ENCODE data around the gene KIAA0930. TPM values are rescaled to one million over a fixed set of nuclear protein-coding genes. Genes with fewer than 3 reads are reported as not detected.

Gene KIAA0930
- total RNA-seq, 2 donors from 2014 or later = 48.5 to 74.0 TPM

DNA sequence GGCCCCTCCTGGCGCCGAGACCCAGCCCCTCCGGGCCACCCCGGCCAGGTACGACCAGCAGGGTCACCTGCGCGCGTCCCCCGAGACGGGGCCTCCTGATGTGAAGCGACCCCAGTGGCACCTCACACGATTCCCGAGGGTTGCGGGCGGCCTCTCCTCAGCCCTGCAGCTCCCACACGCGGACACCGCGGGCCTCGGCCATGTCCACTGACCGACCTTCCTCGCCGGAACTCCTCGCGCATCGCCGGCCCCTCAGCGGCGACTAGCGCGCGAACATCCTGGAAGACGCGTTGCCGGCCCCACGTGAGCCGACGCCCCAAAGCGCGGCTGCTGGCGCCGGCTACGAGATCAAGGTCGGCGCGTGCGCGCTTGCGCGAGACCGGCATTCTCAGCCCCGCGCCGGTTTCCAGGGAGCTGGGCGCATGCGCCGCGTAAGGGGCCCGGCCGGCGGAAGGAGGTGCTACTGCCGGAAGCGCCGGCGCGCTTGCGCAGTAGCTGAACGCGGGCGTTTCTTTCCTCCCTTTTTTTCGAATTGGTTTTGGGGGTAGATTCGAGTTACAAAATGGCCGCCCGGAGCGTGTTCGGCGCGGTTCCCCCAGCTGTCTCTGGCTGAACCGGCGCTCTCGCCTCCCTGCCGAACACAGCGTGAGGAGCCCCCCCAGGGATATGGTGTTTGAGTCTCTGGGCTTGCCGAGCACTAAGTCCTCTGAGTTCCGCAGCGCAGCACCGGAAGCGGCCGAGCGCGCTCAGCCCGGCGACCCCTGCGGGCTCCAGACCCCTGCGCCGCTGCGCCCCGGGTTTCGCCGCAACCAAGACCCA, 77.0 kb downstream of the KIAA0930 start, which contains the start of gene NUP50:
Gene NUP50 (plus strand): TSS at position 475 of the 819 bp plus-strand sequence. CDS start 4,253 bp downstream, outside the sequence.
- peak; percentile 99 for DNase-seq (ENCODE audit: low spot score)
- intact Hi-C loops (cut with DNase I) = no loop called here

DNA sequence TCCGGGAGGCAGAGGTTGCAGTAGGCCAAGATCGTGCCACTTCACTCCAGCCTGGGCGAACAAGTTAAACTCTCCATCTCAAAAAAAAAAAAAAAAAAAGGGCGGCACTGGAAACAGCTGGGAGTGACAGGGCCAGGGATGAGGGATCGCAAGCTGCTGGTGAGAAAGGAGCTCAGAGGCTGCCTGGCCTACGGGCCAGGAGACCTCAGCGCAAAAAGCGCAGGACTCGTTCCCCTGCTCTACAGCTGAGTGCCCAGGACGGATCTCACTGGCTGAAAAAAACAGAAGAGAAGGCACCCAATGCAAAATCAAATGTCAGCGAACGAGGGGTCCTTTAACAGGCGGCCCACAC, 77.6 kb downstream of the KIAA0930 start:
- intact Hi-C loops (cut with DNase I) = no loop called here
- DNase-seq (ENCODE audit: low spot score) = no peak

DNA sequence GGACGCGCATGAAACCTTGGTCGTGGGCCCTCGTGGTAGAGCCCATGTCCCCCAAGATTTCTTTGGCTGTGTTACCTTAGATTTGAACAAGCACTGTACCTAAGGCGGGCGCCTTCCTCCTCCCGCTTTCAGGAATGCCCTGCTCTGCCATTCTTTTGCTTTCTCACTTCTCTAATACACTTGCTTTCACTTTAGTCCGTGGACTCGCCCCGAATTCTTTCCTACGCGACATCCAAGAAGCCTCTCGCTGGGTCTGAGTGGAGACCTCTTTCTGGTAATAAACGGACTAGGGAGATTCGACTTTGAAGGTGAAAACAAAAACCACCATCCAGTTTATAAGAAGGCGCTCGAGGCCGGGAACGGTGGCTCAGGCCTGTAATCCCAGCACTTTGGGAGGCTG, 78.2 kb downstream of the KIAA0930 start:
- intact Hi-C loops (cut with DNase I) = no loop called here

DNA sequence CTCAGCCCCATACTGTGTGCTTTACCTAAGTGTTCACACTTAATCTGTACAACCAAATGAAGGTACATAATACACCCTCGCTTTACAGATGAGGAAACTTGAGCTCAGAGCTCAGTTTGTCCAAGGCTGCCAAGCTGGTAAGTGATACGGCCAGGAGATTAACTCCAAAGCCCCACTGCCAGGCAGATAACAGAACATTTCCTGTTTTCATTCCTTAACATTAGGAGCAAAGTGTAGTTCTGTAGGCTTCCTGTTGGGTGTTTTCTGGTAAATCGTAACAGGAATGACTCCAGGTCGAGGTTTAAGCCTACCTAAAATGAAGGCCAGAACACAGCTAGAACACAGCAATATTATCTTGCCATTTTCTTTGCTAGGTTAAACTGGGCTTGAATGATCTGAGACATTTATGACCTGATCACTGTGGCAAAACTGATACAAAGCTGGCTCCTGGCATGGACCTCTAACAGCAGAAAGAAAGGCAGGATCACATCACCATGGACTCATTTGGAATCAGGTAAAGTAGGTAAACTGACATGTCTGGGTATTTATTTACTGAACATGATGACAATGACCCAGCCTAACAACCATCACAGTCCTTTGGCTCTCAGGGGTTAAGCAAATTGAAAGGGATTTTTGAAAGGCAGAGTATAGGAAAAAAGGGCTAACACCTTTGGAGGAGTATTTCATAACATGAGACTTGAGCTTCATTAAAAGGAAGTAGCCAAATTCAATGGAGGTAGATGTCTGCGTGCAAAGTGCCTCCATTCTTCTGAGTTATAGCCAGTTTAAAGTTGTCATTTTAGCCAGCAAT, 80.8 kb downstream of the KIAA0930 start:
- intact Hi-C loops (cut with DNase I) = no loop called here
- DNase-seq (ENCODE audit: low spot score) = no peak

More for the DNA sequence above, 78.2 kb downstream of the KIAA0930 start:
- DNase-seq (ENCODE audit: low spot score) = no peak

DNA sequence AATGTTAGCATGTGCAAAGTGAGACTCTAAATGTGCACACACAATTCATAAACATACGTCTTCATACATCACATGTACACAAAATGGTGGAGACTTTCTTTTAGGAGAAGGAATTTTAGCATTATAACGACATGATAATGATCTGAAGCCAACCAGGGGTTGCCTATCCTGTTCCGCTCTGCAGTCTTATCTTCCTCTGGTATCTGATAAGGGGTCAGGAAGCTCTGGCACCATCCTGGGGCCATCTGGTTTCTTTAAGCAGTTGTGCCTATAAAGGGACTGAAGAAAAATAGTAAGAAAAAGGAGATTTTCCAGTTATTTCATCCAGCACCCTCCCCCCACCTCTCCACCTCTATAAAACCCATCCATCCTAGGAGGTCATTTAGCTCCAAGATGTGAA, 82.8 kb downstream of the KIAA0930 start:
- DNase-seq (ENCODE audit: low spot score) = no peak
- intact Hi-C loops (cut with DNase I) = no loop called here

DNA sequence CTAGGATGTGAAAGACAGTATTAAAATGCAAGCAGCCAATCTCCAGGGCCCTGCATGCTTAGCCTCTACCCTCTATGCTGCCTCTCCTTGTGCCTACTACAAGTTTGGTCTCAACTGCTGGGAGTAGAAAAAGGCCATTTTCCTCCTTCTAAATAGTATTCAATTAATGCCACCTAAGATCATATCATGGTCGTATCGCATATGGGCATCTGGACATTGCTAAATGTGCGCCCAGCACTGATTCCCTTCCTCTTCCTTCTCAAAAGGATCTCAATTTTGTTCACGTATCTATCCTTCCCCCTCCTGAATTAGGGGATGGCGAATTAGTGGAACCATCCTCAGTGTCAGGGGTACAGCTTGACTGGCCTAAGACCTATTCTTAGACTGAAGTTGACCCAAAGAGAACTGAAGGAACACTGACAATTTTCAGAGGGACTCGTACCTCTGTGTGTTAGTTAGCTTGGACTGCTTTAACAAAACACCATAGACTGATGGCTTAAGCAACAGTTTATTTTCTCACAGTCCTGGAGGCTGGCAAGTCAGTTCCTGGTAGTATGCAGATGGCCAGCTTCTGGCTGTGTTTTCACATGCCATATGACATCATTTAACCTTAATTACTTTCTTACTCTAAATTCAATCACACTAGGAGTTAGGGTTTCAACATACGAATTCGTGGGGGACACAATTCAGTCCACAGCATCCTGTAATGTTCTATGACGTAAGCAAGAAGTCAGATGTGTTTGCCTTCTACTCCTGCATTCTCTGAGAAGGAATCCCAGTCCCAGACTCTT, 85.4 kb downstream of the KIAA0930 start:
- no peak for DNase-seq (ENCODE audit: low spot score)
- intact Hi-C loops (cut with DNase I) = no loop called here

DNA sequence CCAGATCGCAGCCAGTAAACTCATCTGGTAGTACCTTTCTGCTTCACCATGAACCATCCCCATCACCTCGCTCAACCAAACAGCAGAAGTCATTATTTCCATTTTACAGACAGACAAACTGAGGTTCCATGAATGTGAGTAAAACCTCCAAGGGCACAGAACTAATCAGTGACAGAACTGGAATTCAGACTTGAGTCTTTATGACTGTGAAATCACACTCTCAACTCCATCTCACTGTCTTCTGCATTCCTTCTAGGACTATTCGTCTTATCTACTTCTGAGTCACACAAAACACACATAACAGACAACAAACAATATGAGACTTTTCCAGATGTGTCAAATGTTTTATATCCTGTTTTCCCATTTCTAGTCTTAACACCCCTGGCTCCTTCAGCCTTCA, 86.3 kb downstream of the KIAA0930 start:
- intact Hi-C loops (cut with DNase I) = no loop called here
- DNase-seq (ENCODE audit: low spot score) = no peak

DNA sequence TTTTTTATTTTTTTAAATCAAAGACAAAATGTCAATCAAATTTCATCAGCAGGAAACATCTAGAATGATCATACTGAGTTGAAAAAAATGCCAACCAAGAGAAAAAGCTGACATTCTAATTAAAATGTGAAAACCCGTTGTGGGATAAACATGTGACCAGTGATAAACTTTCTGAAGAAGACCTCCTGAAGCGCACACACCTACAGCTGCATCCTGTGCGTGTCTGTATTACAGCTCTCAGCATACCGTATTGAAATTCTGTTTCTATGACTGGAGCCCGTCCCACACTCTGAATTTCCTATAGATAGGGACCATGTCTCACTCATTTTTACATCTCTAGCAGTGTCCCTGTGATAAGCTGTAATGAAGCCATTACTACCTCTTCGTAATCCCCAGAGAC, 89.2 kb downstream of the KIAA0930 start:
- no peak for DNase-seq (ENCODE audit: low spot score)
- intact Hi-C loops (cut with DNase I) = no loop called here

DNA sequence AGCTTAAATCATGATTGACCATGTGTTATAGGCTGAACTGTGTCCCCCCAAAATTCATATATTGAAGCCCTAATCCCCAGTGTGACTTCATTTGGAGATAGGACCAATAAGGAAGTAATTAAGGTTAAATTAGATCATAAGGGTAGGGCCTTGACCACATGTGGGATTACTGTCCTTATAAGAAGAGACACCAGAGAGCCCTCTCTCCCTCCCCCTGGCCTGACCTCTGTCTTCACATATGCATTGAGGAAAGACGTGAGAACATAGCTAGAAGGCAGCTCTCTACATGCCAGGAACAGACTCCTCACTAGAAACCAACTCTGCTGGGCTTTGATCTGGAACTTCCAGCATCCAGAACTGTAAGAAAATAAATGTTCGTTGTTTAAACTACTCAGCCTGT, 90.6 kb downstream of the KIAA0930 start:
- no peak for DNase-seq (ENCODE audit: low spot score)
- intact Hi-C loops (cut with DNase I) = no loop called here

DNA sequence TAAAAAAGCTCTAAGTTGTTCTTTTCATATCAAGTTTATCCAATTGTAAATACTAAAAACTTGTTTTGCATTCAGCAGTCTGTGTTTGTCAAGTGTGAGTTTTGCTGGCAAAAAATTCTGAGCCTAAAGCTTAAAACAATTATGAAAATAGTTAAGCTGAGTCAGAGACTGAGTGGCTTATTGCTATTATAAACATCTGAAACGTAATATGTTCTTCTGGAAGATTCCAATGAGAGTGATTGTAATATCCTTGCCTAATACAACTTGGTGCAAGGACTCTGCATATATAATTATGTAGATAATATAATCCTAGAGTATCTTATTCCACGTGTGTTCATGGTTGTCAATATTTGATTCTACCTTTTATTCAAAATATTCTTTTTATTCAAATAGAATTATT, 91.0 kb downstream of the KIAA0930 start:
- no peak for DNase-seq (ENCODE audit: low spot score)
- intact Hi-C loops (cut with DNase I) = no loop called here

DNA sequence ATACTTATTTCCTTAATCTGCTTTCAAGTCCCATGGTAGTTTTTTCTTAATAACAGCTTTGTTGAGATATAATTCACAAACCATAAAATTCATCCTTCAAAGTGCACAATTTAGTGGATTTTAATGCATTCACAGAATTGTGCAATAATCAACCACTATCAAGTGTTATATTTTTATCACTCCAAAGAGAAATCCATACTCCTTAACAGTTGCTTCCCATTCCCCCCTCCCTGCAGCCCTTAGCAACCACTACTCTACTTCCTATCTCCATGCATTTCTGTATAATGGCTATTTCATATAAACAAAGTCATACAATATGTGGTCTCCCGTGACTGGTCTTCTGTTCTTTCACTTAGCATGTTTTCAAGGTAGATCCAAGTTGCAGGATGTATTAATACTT, 95.8 kb downstream of the KIAA0930 start:
- intact Hi-C loops (cut with DNase I) = no loop called here
- no peak for DNase-seq (ENCODE audit: low spot score)

DNA sequence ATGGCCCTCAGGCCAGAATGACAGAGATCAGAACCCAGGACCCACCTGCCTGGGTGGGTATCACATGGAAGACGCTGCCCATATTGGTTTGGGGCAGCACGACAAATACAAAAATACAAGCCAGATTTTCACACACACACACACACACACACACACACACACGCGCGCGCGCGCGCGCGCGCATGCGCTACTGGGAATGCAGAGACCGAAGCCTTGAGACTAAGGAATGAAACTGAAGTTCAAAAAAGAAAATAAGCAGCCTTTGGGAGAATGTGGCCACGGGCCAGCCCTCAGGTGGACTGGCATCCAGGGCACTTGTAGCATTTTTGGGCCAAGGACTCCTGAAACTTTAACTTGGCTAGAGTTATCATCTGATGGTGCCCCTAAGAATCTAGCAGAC, 98.3 kb downstream of the KIAA0930 start:
- no peak for DNase-seq (ENCODE audit: low spot score)
- intact Hi-C loops (cut with DNase I) = no loop called here

Small RNA genes within 50 kb of the gene (microRNA-seq; reads per million reads assigned to microRNA genes)
- 7.1 to 16.7 reads per million in 2 donors for gene MIR1249 (ENCODE audit: borderline microRNAs expressed in 2 of 2)

Other genes starting within 250 kb of the KIAA0930 start
- under 1 TPM; 0.32 to 0.38 TPM for gene PHF21B, start 230.9 kb downstream of the KIAA0930 start, total RNA-seq
- 10 to 100 TPM; 29.7 to 30.1 TPM for gene NUP50, start 77.0 kb downstream of the KIAA0930 start, total RNA-seq
- not detected for gene UPK3A, start 44.1 kb upstream of the KIAA0930 start, total RNA-seq
- 10 to 100 TPM; 16.0 to 24.6 TPM for gene FAM118A, start 69.0 kb upstream of the KIAA0930 start, total RNA-seq
- gene SMC1B, start 172.7 kb upstream of the KIAA0930 start, total RNA-seq = not detected
- gene RIBC2, start 172.8 kb upstream of the KIAA0930 start, total RNA-seq = under 1 TPM in 1 of 2 donors, not detected in 1; 0.42 TPM